Neuronal stem cell (in vitro differentiated cells): Measurements from ENCODE around the gene NAA30.

Experiments
- DNase-seq: peaks from one replicate; pipeline ENCODE4 v3.0.0-alpha.2; 2013; ENCODE audit warnings: low spot score
- H2AFZ ChIP-seq: one replicate; pipeline ENCODE4 v1.6.1; 2013; ENCODE audit warnings: mild to moderate bottlenecking, low read length, inconsistent platforms
- H2AK5ac ChIP-seq: 2 replicates; pipeline ENCODE4 v1.6.1; 2013; ENCODE audit warnings: low read depth, mild to moderate bottlenecking, inconsistent platforms, low read length, moderate library complexity, mixed read lengths
- H2BK120ac ChIP-seq: 2 replicates; pipeline ENCODE4 v1.6.1; 2013; ENCODE audit warnings: low read depth, mild to moderate bottlenecking, inconsistent platforms, low read length, moderate library complexity, mixed read lengths
- H2BK12ac ChIP-seq: one replicate; pipeline ENCODE4 v1.6.1; 2013; ENCODE audit warnings: low read length, inconsistent platforms
- H2BK15ac ChIP-seq: 2 replicates; pipeline ENCODE4 v1.6.1; 2013; ENCODE audit warnings: mild to moderate bottlenecking, low read length, inconsistent platforms, mixed read lengths
- H2BK5ac ChIP-seq: one replicate; pipeline ENCODE4 v1.6.1; 2013; ENCODE audit warnings: inconsistent platforms, mild to moderate bottlenecking, low read length, moderate library complexity
- H3K14ac ChIP-seq: one replicate; pipeline ENCODE4 v1.6.1; 2013; ENCODE audit warnings: low read length, inconsistent platforms
- H3K18ac ChIP-seq: 2 replicates; pipeline ENCODE4 v1.6.1; 2013; ENCODE audit warnings: low read length, inconsistent platforms
- H3K23ac ChIP-seq: 2 replicates; pipeline ENCODE4 v1.6.1; 2013; ENCODE audit warnings: low read depth, mild to moderate bottlenecking, mixed read lengths, low read length, inconsistent platforms; ENCODE audit not compliant: poor library complexity
- H3K27ac ChIP-seq: replicated peaks from 3 replicates; pipeline ENCODE4 v1.5.1; 2013; ENCODE audit warnings: low read length, inconsistent platforms
- H3K27me3 ChIP-seq, 3 experiments: 2 replicates each; pipeline ENCODE4 v1.6.1; 2013; ENCODE audit warnings: low read length in 3 of 3, mild to moderate bottlenecking in 2 of 3, inconsistent platforms in 1 of 3, low read depth in 1 of 3, mixed read lengths in 1 of 3, moderate library complexity in 1 of 3; ENCODE audit not compliant: control insufficient read depth in 3 of 3, insufficient read depth in 3 of 3
- H3K36me3 ChIP-seq, 2 donors: replicated peaks in 1 of 2; 2 replicates each; pipeline ENCODE4 v1.6.1; 2013; ENCODE audit warnings: low read length in 2 of 2; ENCODE audit not compliant: control insufficient read depth in 2 of 2, insufficient read depth in 2 of 2
- H3K4ac ChIP-seq: 2 replicates; pipeline ENCODE4 v1.6.1; 2013; ENCODE audit warnings: inconsistent platforms, mild to moderate bottlenecking, low read length, moderate library complexity
- H3K4me1 ChIP-seq, 2 donors: 1 replicate in 1 of 2; 2 replicates in 1 of 2; pipeline ENCODE4 v1.6.1; 2013; ENCODE audit warnings: low read length in 2 of 2, low read depth in 1 of 2; ENCODE audit not compliant: control insufficient read depth in 2 of 2, insufficient read depth in 1 of 2
- H3K4me2 ChIP-seq: one replicate; pipeline ENCODE4 v1.6.1; 2013; ENCODE audit warnings: mild to moderate bottlenecking, low read length, inconsistent platforms; ENCODE audit not compliant: insufficient read depth, poor library complexity, severe bottlenecking
- H3K4me3 ChIP-seq, 2 donors: 2 replicates each; pipeline ENCODE4 v1.5.1; 2013; ENCODE audit warnings: low read length in 2 of 2, mild to moderate bottlenecking in 2 of 2, inconsistent platforms in 1 of 2, moderate library complexity in 1 of 2
- H3K79me1 ChIP-seq: one replicate; pipeline ENCODE4 v1.6.1; 2013; ENCODE audit warnings: low read depth, mild to moderate bottlenecking, inconsistent platforms, low read length, moderate library complexity
- H3K9ac ChIP-seq: one replicate; pipeline ENCODE4 v1.6.1; 2013; ENCODE audit warnings: mild to moderate bottlenecking, low read depth, low read length, inconsistent platforms; ENCODE audit not compliant: poor library complexity
- H3K9me3 ChIP-seq, 2 donors: replicated peaks in 1 of 2; 2 replicates each; pipeline versions ENCODE3 to v1.6.1; 2013; ENCODE audit warnings: low read length in 2 of 2, mild to moderate bottlenecking in 2 of 2, inconsistent platforms in 1 of 2, low read depth in 1 of 2, mixed read lengths in 1 of 2, moderate library complexity in 1 of 2; ENCODE audit not compliant: control insufficient read depth in 2 of 2, insufficient read depth in 1 of 2
- H4K8ac ChIP-seq: one replicate; pipeline ENCODE4 v1.6.1; 2013; ENCODE audit warnings: low read depth, mild to moderate bottlenecking, inconsistent platforms, low read length, moderate library complexity
- H4K91ac ChIP-seq: one replicate; pipeline ENCODE4 v1.6.1; 2013; ENCODE audit warnings: low read length, low read depth, mild to moderate bottlenecking, inconsistent platforms; ENCODE audit not compliant: poor library complexity
- WGBS, 2 donors: extraction: QIAGEN DNeasy Blood & Tissue Kit; methylation state at CpG; one replicate each; pipeline ENCODE4 v1.1.7; 2013; ENCODE audit warnings: missing lambda C conversion rate in 2 of 2, mixed read lengths in 1 of 2; ENCODE audit not compliant: insufficient read length in 2 of 2, insufficient replicate concordance in 1 of 2; ENCODE audit errors: extremely low coverage in 2 of 2; 5-methylcytosine and 5-hydroxymethylcytosine counted together

The NAA30 gene

GRCh38 chr14:57400556-57401494, 10.4 kb downstream of the NAA30 start:
- Histone ChIP-seq H4K91ac (no peak overlapping the region), H2BK120ac (no peak overlapping the region), H2AK5ac (no peak overlapping the region), H3K4me3 (no peak overlapping the region), H3K9ac (no peak overlapping the region), H3K27me3 (no peaks in the 10 kb centered on the region), H2BK5ac (no peak overlapping the region), H3K4me1 (no peaks in the 10 kb centered on the region), H3K79me1 (peaks cover 2% of the 10 kb centered on the region), H3K27ac (no peak overlapping the region), H3K14ac (no peak overlapping the region), H3K36me3 (peaks cover 10 to 84% of the 10 kb centered on the region in 2 donors), H3K23ac (no peak overlapping the region), H4K8ac (no peak overlapping the region), H3K18ac (no peak overlapping the region), H3K4ac (no peak overlapping the region), H3K4me2 (no peak overlapping the region), H2BK15ac (no peak overlapping the region), H3K9me3 (no peaks in the 10 kb centered on the region), H2BK12ac (no peak overlapping the region), H2AFZ (no peak overlapping the region)
- WGBS, 2 donors, result no CpG with 5 or more reads among the region's 4 CpGs
- no peak for DNase-seq

GRCh38 chr14:57401501-57401900, 11.1 kb downstream of the NAA30 start:
- H2BK12ac ChIP-seq, result no peak overlapping the region
- H3K9me3 ChIP-seq, result no peaks in the 10 kb centered on the region

DNA sequence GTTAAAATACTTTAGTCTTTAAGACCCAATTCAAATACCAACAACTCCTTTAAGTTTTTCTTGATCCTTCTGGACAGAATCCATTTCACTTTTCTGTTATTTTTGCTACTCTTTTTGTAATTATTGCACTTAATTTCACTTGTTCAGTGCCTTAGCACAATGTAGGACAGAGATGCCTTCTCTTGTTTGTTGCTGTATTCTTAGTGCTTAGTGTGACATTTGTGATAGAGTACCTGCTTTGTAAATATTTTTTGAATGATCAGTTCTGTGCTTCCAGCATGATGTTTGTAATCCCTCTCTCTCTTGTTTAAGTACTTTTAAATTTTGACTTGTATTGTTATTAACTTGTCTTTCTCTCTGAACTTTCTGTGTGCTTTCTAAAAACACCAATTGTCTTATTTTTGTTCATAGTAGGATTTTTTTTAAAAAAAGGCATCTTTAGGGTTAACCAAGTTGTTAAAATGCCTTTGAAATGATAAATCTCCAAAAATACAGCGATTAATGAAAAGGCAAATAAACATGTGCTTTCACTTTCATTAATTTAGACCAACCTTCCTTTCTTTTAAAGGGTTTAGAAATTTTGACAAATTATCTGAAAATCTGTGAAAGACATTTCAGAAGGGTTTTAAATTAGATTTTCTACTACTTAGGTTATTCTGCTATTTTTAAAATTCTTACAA, 11.9 kb downstream of the NAA30 start:
- no peak overlapping the region for H2BK15ac ChIP-seq
- no peak overlapping the region for H4K8ac ChIP-seq
- no peak overlapping the region for H3K23ac ChIP-seq
- no peaks in the 10 kb centered on the region for H3K4me1 ChIP-seq
- H3K9ac ChIP-seq, result no peak overlapping the region
- no peak overlapping the region for H2BK5ac ChIP-seq
- no peak overlapping the region for H2BK12ac ChIP-seq
- H3K27ac ChIP-seq, result no peak overlapping the region
- H3K9me3 ChIP-seq, result no peaks in the 10 kb centered on the region
- no peak overlapping the region for H3K4me3 ChIP-seq
- peaks cover 9 to 69% of the 10 kb centered on the region in 2 donors for H3K36me3 ChIP-seq
- no CpG with 5 or more reads among the region's 1 CpG for WGBS, 2 donors
- H4K91ac ChIP-seq, result no peak overlapping the region
- H2AK5ac ChIP-seq, result no peak overlapping the region
- no peak overlapping the region for H2BK120ac ChIP-seq
- no peak overlapping the region for H3K18ac ChIP-seq
- H2AFZ ChIP-seq, result no peak overlapping the region
- H3K14ac ChIP-seq, result no peak overlapping the region
- no peak for DNase-seq
- no peak overlapping the region for H3K4ac ChIP-seq
- no peak overlapping the region for H3K4me2 ChIP-seq
- H3K27me3 ChIP-seq, result no peaks in the 10 kb centered on the region
- peaks cover 2% of the 10 kb centered on the region for H3K79me1 ChIP-seq

More at GRCh38 chr14:57401501-57401900, 11.1 kb downstream of the NAA30 start:
- no peak for DNase-seq
- Histone ChIP-seq H2BK15ac (no peak overlapping the region), H2BK5ac (no peak overlapping the region), H4K91ac (no peak overlapping the region), H3K27me3 (no peaks in the 10 kb centered on the region), H3K4ac (no peak overlapping the region), H3K18ac (no peak overlapping the region), H3K14ac (no peak overlapping the region), H2AFZ (no peak overlapping the region), H3K36me3 (peaks cover 9 to 77% of the 10 kb centered on the region in 2 donors), H3K9ac (no peak overlapping the region), H3K4me2 (no peak overlapping the region), H3K27ac (no peak overlapping the region), H3K79me1 (peaks cover 2% of the 10 kb centered on the region), H3K4me3 (no peak overlapping the region), H2AK5ac (no peak overlapping the region), H3K23ac (no peak overlapping the region), H2BK120ac (no peak overlapping the region), H4K8ac (no peak overlapping the region), H3K4me1 (no peaks in the 10 kb centered on the region)
- no CpG with 5 or more reads among the region's 2 CpGs for WGBS, 2 donors

- no peak for DNase-seq
- no peak overlapping the region for H3K27ac ChIP-seq
- H2BK15ac ChIP-seq, result no peak overlapping the region
- no CpG with 5 or more reads among the region's 1 CpG for WGBS, 2 donors
- H3K23ac ChIP-seq, result no peak overlapping the region
- no peak overlapping the region for H2BK5ac ChIP-seq
- no peak overlapping the region for H3K14ac ChIP-seq
- H2AK5ac ChIP-seq, result no peak overlapping the region
- H2BK120ac ChIP-seq, result no peak overlapping the region
- no peaks in the 10 kb centered on the region for H3K4me1 ChIP-seq
- no peak overlapping the region for H3K4ac ChIP-seq
- no peak overlapping the region for H2AFZ ChIP-seq
- peaks cover 2% of the 10 kb centered on the region for H3K79me1 ChIP-seq
- no peak overlapping the region for H3K9ac ChIP-seq
- no peak overlapping the region for H3K4me2 ChIP-seq
- H3K4me3 ChIP-seq, result no peak overlapping the region
- no peaks in the 10 kb centered on the region for H3K9me3 ChIP-seq
- no peaks in the 10 kb centered on the region for H3K27me3 ChIP-seq
- peaks cover 9 to 65% of the 10 kb centered on the region in 2 donors for H3K36me3 ChIP-seq
- no peak overlapping the region for H3K18ac ChIP-seq
- H4K91ac ChIP-seq, result no peak overlapping the region
- no peak overlapping the region for H2BK12ac ChIP-seq
- no peak overlapping the region for H4K8ac ChIP-seq
These were observed 13.1 kb downstream of the NAA30 start for GRCh38 chr14:57403521-57403864.
